ENCODE data around the gene SYT2.

Gene SYT2

GRCh38 chr1:202578001-202578504, 132.2 kb downstream of the SYT2 start:
- peaks cover 29% of the 10 kb centered on the region for H3K36me3 Mint-ChIP-seq
- no peaks in the 10 kb centered on the region for H3K4me1 Mint-ChIP-seq (ENCODE audit: low read depth)
- H3K4me3 Mint-ChIP-seq: no peak overlapping the region
- H3K9me3 Mint-ChIP-seq (ENCODE audit: low read depth): no peaks in the 10 kb centered on the region
- H3K27me3 Mint-ChIP-seq: no peaks in the 10 kb centered on the region
- no peak overlapping the region for H3K27ac Mint-ChIP-seq

DNA sequence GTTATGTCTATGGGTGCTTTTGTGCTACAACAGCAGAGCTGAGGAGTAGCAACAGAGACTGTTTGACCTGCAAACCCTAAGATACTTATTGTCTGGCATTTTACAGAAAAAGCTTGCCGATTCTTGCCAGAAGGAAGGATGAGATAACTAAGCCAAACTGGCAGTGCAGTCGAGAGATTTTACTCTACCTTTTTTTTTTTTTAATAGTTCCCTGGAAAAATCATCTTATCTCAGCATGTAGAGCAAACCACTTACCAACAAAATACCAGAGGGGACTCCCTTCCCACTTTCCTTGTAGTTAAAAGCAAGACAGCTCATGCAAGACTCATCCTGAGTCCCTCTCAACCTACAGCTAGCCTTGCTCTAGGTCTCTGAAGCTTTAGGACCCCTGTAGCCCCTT, 132.9 kb downstream of the SYT2 start:
- H3K4me3 Mint-ChIP-seq: no peak overlapping the region
- no peaks in the 10 kb centered on the region for H3K27me3 Mint-ChIP-seq
- H3K27ac Mint-ChIP-seq: no peak overlapping the region
- no peaks in the 10 kb centered on the region for H3K9me3 Mint-ChIP-seq (ENCODE audit: low read depth)
- H3K36me3 Mint-ChIP-seq: peaks cover 32% of the 10 kb centered on the region
- H3K4me1 Mint-ChIP-seq (ENCODE audit: low read depth): no peaks in the 10 kb centered on the region

- Mint-ChIP-seq H3K36me3 (peaks cover 29% of the 10 kb centered on the region), H3K27ac (no peak overlapping the region), H3K4me1 (ENCODE audit: low read depth) (no peaks in the 10 kb centered on the region), H3K27me3 (no peaks in the 10 kb centered on the region), H3K9me3 (ENCODE audit: low read depth) (no peaks in the 10 kb centered on the region), H3K4me3 (no peak overlapping the region)
These were observed 133.4 kb downstream of the SYT2 start for GRCh38 chr1:202576816-202577215.

DNA sequence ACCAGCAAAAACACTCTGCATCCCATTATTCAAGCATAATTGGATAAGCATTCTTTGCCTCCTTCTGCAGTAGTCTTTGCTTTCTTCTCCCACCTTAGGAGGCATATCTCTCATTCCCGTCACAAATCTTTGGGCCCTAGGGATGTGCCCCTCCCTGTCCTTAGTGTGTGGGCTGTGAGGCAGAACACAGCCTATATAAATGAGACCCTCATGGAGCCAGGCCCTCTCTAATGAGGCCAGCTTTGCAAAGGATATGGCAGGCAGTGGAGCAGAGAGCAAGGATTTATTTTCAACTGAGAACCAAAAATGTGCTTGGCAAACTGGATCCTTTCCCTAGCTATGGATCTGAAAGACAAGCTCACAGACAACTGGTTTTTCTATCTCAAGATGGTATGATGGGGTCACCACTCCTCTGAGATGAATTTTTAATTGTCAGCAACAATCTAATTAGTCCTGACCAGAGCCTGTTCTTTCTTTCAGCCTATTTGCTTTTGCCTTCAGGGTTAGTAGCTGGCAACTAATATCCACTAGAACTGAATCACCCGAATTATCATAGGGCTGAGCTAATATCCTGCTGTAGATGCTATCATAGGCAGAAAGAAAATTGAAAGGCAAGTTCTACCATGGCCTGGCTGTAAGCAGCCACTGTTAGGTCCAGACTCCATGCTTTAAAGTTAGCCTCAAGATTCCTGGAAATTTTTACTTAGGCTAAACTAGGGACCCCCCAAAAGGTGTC, 134.2 kb downstream of the SYT2 start:
- no peaks in the 10 kb centered on the region for H3K9me3 Mint-ChIP-seq (ENCODE audit: low read depth)
- H3K4me3 Mint-ChIP-seq: no peak overlapping the region
- no peaks in the 10 kb centered on the region for H3K27me3 Mint-ChIP-seq
- peaks cover 24% of the 10 kb centered on the region for H3K36me3 Mint-ChIP-seq
- no peaks in the 10 kb centered on the region for H3K4me1 Mint-ChIP-seq (ENCODE audit: low read depth)
- no peak overlapping the region for H3K27ac Mint-ChIP-seq

DNA sequence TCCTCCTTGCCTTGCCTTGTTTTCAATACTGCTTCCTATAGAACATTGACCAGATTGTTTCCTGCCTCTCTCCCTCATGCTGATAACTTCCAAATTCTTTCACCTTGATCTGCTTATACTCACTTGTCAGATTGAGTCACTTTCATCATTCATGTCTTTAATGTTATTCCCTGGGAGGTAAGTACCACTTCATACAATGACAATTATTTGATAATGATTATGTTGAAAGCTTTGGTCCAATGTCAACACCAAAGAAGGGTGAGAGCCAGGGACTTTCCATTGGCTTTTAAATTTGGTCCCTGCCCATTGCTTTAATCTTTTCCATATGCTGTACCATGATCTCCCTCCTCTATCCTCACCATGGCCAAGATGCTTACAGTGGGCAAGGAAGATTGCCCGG, 137.4 kb downstream of the SYT2 start:
- Mint-ChIP-seq H3K4me3 (no peak overlapping the region), H3K27ac (no peak overlapping the region), H3K9me3 (ENCODE audit: low read depth) (no peaks in the 10 kb centered on the region), H3K4me1 (ENCODE audit: low read depth) (no peaks in the 10 kb centered on the region), H3K36me3 (peaks cover 22% of the 10 kb centered on the region), H3K27me3 (no peaks in the 10 kb centered on the region)

GRCh38 chr1:202571719-202572339, 138.4 kb downstream of the SYT2 start:
- Mint-ChIP-seq H3K27ac (no peak overlapping the region), H3K9me3 (ENCODE audit: low read depth) (no peaks in the 10 kb centered on the region), H3K4me1 (ENCODE audit: low read depth) (no peaks in the 10 kb centered on the region), H3K36me3 (peaks cover 28% of the 10 kb centered on the region), H3K27me3 (no peaks in the 10 kb centered on the region), H3K4me3 (no peak overlapping the region)

DNA sequence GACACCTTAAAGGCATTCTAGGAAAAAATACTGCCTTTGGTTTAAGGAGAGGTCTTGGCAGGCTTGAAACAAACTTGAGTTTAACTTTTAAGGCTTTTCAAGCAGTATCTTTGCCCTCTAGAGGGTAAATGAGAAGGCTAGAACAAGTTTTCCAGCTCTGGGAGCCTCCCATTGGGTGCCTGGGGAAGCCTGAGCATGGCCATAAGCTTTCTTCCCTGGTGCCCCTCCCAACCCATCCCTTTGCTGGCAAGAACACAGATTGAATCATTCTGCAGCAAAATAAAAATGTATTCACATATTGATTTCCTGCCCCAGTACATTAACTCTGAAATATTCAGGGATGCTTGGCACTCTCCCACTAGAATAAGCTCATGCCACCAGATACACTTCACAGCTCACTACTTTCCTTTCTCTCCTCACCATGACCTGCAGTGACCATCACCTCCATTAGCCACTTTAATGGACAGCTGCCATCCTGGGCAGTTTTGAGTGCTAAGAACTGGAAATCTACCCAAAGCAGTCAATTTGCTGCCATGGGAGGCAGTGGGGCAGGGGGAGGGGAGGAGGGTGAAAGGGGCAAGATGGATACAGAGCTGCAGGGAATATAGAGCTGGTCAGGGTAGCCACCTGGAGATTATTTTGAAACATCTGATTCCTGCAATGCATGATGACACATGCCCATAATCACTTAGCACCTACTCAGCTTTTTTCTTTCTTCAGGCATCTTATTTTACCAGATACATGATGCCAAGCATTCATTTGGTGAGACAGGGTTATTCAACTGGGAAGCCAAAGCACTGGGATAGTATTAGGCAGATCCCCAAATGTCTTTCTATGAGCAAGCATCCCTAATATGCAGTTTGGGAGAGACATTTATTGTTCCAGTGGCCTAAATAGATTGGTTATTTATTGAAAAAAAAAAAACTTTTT, 140.6 kb downstream of the SYT2 start:
- peaks cover 6% of the 10 kb centered on the region for H3K4me1 Mint-ChIP-seq (ENCODE audit: low read depth)
- no peak overlapping the region for H3K4me3 Mint-ChIP-seq
- peaks cover 21% of the 10 kb centered on the region for H3K36me3 Mint-ChIP-seq
- H3K27me3 Mint-ChIP-seq: no peaks in the 10 kb centered on the region
- H3K9me3 Mint-ChIP-seq (ENCODE audit: low read depth): no peaks in the 10 kb centered on the region
- no peak overlapping the region for H3K27ac Mint-ChIP-seq

- Mint-ChIP-seq H3K4me1 (ENCODE audit: low read depth) (peaks cover 8% of the 10 kb centered on the region), H3K4me3 (no peak overlapping the region), H3K27ac (no peak overlapping the region), H3K27me3 (no peaks in the 10 kb centered on the region), H3K9me3 (ENCODE audit: low read depth) (no peaks in the 10 kb centered on the region), H3K36me3 (peaks cover 23% of the 10 kb centered on the region)
These were observed 141.4 kb downstream of the SYT2 start for GRCh38 chr1:202568826-202569225.

GRCh38 chr1:202568410-202568809, 141.8 kb downstream of the SYT2 start:
- Mint-ChIP-seq H3K36me3 (peaks cover 19% of the 10 kb centered on the region), H3K4me1 (ENCODE audit: low read depth) (peaks cover 8% of the 10 kb centered on the region), H3K27me3 (no peaks in the 10 kb centered on the region), H3K9me3 (ENCODE audit: low read depth) (no peaks in the 10 kb centered on the region), H3K27ac (no peak overlapping the region), H3K4me3 (no peak overlapping the region)

DNA sequence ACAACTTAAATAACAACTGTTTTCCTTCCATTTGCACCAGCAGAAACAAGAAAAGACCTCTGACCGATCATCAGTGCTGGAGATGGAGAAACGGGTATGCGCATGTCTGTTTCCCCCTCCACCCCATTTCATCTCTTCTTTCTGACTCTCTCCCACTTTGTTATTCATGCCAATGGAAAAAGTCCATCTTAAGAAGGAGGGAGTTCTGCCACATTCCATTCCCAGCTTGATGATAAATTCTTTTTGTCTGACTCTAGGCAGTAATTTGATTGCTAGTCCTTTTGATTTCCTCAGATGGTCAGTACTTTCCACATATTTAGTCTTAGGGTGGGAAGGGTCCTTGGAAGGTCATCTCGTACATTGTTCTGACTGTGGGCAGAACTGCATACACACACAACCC, 142.5 kb downstream of the SYT2 start:
- Mint-ChIP-seq H3K9me3 (ENCODE audit: low read depth) (no peaks in the 10 kb centered on the region), H3K4me1 (ENCODE audit: low read depth) (peaks cover 8% of the 10 kb centered on the region), H3K27me3 (no peaks in the 10 kb centered on the region), H3K27ac (no peak overlapping the region), H3K36me3 (peaks cover 14% of the 10 kb centered on the region), H3K4me3 (no peak overlapping the region)

GRCh38 chr1:202565890-202566602, 144.2 kb downstream of the SYT2 start:
- Mint-ChIP-seq H3K27ac (no peak overlapping the region), H3K9me3 (ENCODE audit: low read depth) (no peaks in the 10 kb centered on the region), H3K4me1 (ENCODE audit: low read depth) (peaks cover 8% of the 10 kb centered on the region), H3K4me3 (no peak overlapping the region), H3K27me3 (no peaks in the 10 kb centered on the region), H3K36me3 (peaks cover 13% of the 10 kb centered on the region)

GRCh38 chr1:202564958-202565495, 145.2 kb downstream of the SYT2 start:
- Mint-ChIP-seq H3K4me1 (ENCODE audit: low read depth) (peaks cover 8% of the 10 kb centered on the region), H3K36me3 (peaks cover 13% of the 10 kb centered on the region), H3K4me3 (no peak overlapping the region)

DNA sequence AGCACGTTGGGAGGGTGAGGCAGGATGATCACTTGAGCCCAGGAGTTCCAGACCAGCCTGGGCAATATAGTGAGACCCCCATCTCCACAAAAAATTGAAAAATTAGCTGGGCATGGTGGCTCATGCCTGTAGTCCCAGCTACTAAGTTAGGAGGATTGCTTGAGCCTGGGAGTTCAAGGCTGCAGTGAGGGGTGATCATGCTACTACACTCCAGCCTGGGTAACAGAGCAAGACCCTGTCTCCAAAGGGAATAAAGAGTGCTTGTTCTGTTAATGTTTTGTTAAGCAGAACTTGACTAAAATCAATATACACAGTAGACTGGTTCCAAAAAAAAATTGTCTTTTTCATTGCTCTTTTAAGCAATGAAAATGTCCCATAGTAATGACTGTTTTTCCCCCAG, 146.4 kb downstream of the SYT2 start:
- Mint-ChIP-seq H3K9me3 (ENCODE audit: low read depth) (no peaks in the 10 kb centered on the region), H3K4me3 (no peak overlapping the region), H3K27me3 (no peaks in the 10 kb centered on the region), H3K27ac (no peak overlapping the region), H3K36me3 (peaks cover 11% of the 10 kb centered on the region), H3K4me1 (ENCODE audit: low read depth) (peaks cover 8% of the 10 kb centered on the region)

More at GRCh38 chr1:202564958-202565495, 145.2 kb downstream of the SYT2 start:
- no peaks in the 10 kb centered on the region for H3K27me3 Mint-ChIP-seq
- no peak overlapping the region for H3K27ac Mint-ChIP-seq
- no peaks in the 10 kb centered on the region for H3K9me3 Mint-ChIP-seq (ENCODE audit: low read depth)

- H3K4me3 Mint-ChIP-seq: no peak overlapping the region
These were observed 147.7 kb downstream of the SYT2 start for GRCh38 chr1:202562444-202563060.

More at GRCh38 chr1:202562444-202563060, 147.7 kb downstream of the SYT2 start:
- H3K4me1 Mint-ChIP-seq (ENCODE audit: low read depth): peaks cover 8% of the 10 kb centered on the region
- peaks cover 7% of the 10 kb centered on the region for H3K36me3 Mint-ChIP-seq
- H3K27me3 Mint-ChIP-seq: no peaks in the 10 kb centered on the region
- no peak overlapping the region for H3K27ac Mint-ChIP-seq
- H3K9me3 Mint-ChIP-seq (ENCODE audit: low read depth): no peaks in the 10 kb centered on the region

All from activated naive CD8-positive, alpha-beta T cell (primary cell).